GM13976 (cell line): ENCODE results near the gene PRLR.
A peak's percentile ranks its signal among the peaks of the same experiment; 100 is the strongest.

ENCODE experiments used
- DNase-seq: peaks from one replicate; pipeline ENCODE4 v3.0.0; 2012; ENCODE audit warnings: low spot score
- CTCF ChIP-seq: IDR thresholded peaks from 2 replicates; pipeline ENCODE4 v1.5.1; 2012; ENCODE audit warnings: borderline replicate concordance, mild to moderate bottlenecking; ENCODE audit not compliant: insufficient read depth; ENCODE audit errors: extremely low read depth, missing control alignments, control extremely low read depth
- in situ Hi-C: fragments of 300-500 bp; cut with MboI; formaldehyde crosslinking; loops from one replicate; pipeline ENCODE4 v1.12.0; 2022; ENCODE audit warnings: low sequenced_read_pairs, mixed read lengths, inconsistent platforms; ENCODE audit not compliant: unreplicated experiment

The PRLR gene

GRCh38 chr5:35063414-35063813 is 166.9 kb downstream of the PRLR start:
- no peak for TF ChIP-seq CTCF
- in situ Hi-C loops, result no loop called here
- no peak for DNase-seq

- DNase-seq, result no peak
- TF ChIP-seq CTCF, result no peak
- in situ Hi-C loops, result no loop called here
These were observed 169.0 kb downstream of the PRLR start for GRCh38 chr5:35061211-35061770.

- TF ChIP-seq CTCF, result no peak
- no peak for DNase-seq
- in situ Hi-C loops, result no loop called here
These were observed 170.1 kb downstream of the PRLR start for GRCh38 chr5:35060236-35060635.

- DNase-seq, result no peak
- no peak for TF ChIP-seq CTCF
- in situ Hi-C loops, result no loop called here
These were observed 171.0 kb downstream of the PRLR start for GRCh38 chr5:35059251-35059650.

GRCh38 chr5:35058374-35058788 is 171.9 kb downstream of the PRLR start:
- TF ChIP-seq CTCF, result no peak
- in situ Hi-C loops, result no loop called here
- peak; percentile 13 for DNase-seq

- no peak for DNase-seq
- in situ Hi-C loops, result no loop called here
- no peak for TF ChIP-seq CTCF
These were observed 173.6 kb downstream of the PRLR start for GRCh38 chr5:35056686-35057085.
